HepG2 (cell line): ENCODE data around the gene LTK. TPM values are rescaled to one million over a fixed set of nuclear protein-coding genes. Genes with fewer than 3 reads are reported as not detected.

ENCODE experiments used
- FOXC1 ChIP-seq: sonication (generic); formaldehyde crosslinking; IDR thresholded peaks from 2 replicates; pipeline ENCODE4 v1.8.0; 2022; ENCODE audit warnings: mild to moderate bottlenecking, missing genetic modification reagents, borderline replicate concordance
- KDM6A ChIP-seq: IDR thresholded peaks from 2 replicates; pipeline ENCODE4 v1.6.1; 2016; ENCODE audit warnings: low read depth
- KLF6 ChIP-seq: IDR thresholded peaks from 2 replicates; pipeline ENCODE4 v1.8.0; 2016; ENCODE audit warnings: missing biosample characterization, missing genetic modification reagents
- LCORL ChIP-seq, 2 experiments: fragments of 450-650 bp in 1 of 2; sonication (generic) in 1 of 2; formaldehyde crosslinking in 1 of 2; IDR thresholded peaks; 2 replicates each; pipeline versions ENCODE4 v1.5.0 to v1.6.1; 2017 to 2020; ENCODE audit warnings: antibody characterized with exemption in 1 of 2, missing genetic modification reagents in 1 of 2
- PITX1 ChIP-seq: sonication (generic); formaldehyde crosslinking; IDR thresholded peaks from 2 replicates; pipeline ENCODE4 v1.5.1; 2020; ENCODE audit warnings: mild to moderate bottlenecking, missing genetic modification reagents
- REPIN1 ChIP-seq: sonication (generic); formaldehyde crosslinking; IDR thresholded peaks from 2 replicates; pipeline ENCODE4 v1.8.0; 2022; ENCODE audit warnings: missing genetic modification reagents, low read depth, mild to moderate bottlenecking, borderline replicate concordance
- RNF2 ChIP-seq: fragments of 450-650 bp; conservative IDR thresholded peaks from 2 replicates; pipeline ENCODE4 v1.6.1; 2016; ENCODE audit warnings: low read depth
- TAF1 ChIP-seq: sonication (generic); formaldehyde crosslinking; IDR thresholded peaks from 2 replicates; pipeline ENCODE4 v1.4.0; 2020; ENCODE audit warnings: missing genetic modification reagents
- U2AF2 ChIP-seq: fragments of 200-400 bp; formaldehyde crosslinking; IDR thresholded peaks from 2 replicates; pipeline ENCODE4 v1.6.1; 2017; ENCODE audit warnings: low read depth, mild to moderate bottlenecking, low read length
- ZFP62 ChIP-seq: sonication (generic); formaldehyde crosslinking; IDR thresholded peaks from 2 replicates; pipeline ENCODE4 v1.4.0; 2020; ENCODE audit warnings: missing genetic modification reagents
- ZNF207 ChIP-seq: fragments of 450-650 bp; IDR thresholded peaks from 2 replicates; pipeline ENCODE4 v1.6.1; 2016; ENCODE audit warnings: antibody characterized with exemption, borderline replicate concordance
- ZNF224 ChIP-seq: sonication (generic); formaldehyde crosslinking; IDR thresholded peaks from 2 replicates; pipeline ENCODE4 v1.5.0; 2020; ENCODE audit warnings: mild to moderate bottlenecking, missing genetic modification reagents
- ZNF234 ChIP-seq: sonication (generic); formaldehyde crosslinking; conservative IDR thresholded peaks from 2 replicates; pipeline ENCODE4 v1.5.1; 2020; ENCODE audit warnings: mild to moderate bottlenecking, missing genetic modification reagents
- ZNF451 ChIP-seq: sonication (generic); formaldehyde crosslinking; IDR thresholded peaks from 2 replicates; pipeline ENCODE4 v1.5.0; 2020; ENCODE audit warnings: mild to moderate bottlenecking, missing genetic modification reagents
- ZNF484 ChIP-seq: sonication (generic); formaldehyde crosslinking; IDR thresholded peaks from 2 replicates; pipeline ENCODE4 v1.5.1; 2020; ENCODE audit warnings: mild to moderate bottlenecking, low read depth, missing genetic modification reagents, borderline replicate concordance
- ZNF790 ChIP-seq: sonication (generic); formaldehyde crosslinking; IDR thresholded peaks from 2 replicates; pipeline ENCODE4 v1.8.0; 2022; ENCODE audit warnings: missing genetic modification reagents, mild to moderate bottlenecking, borderline replicate concordance
- ZNF841 ChIP-seq: sonication (generic); formaldehyde crosslinking; IDR thresholded peaks from 2 replicates; pipeline ENCODE4 v1.8.1; 2023; ENCODE audit warnings: missing genetic modification reagents, borderline replicate concordance
- polyA plus RNA-seq, 8 experiments: library from polyadenylated mRNA; depleted of rRNA in 3 of 8; stranded (reverse) in 7 of 8; unstranded in 1 of 8; fragments of >200 nt; fragmentation: Illumina TruSeq in 4 of 8; extraction: Trizol in 4 of 8; gene quantifications; 2 replicates each; pipeline versions ENCODE4 v1.2.1 to v1.2.3, GENCODE V29; 2011 to 2016; ENCODE audit warnings: low read depth in 4 of 8, missing spikeins in 1 of 8, mixed read lengths in 1 of 8; ENCODE audit not compliant: insufficient read depth in 1 of 8
- total RNA-seq, 5 experiments: library from RNA; depleted of rRNA; stranded (reverse); fragments of >200 nt; fragmentation: Illumina TruSeq; extraction: Trizol; gene quantifications; 2 replicates each; pipeline ENCODE4 v1.2.3, GENCODE V29; 2016; ENCODE audit warnings: low read depth in 1 of 5
- TF ChIP-seq, protein P1 (sequence below): sonication (generic); formaldehyde crosslinking; IDR thresholded peaks from 2 replicates; pipeline ENCODE4 v1.5.0; 2020; ENCODE audit warnings: missing genetic modification reagents
- TF ChIP-seq, protein P2 (sequence below): sonication (generic); formaldehyde crosslinking; IDR thresholded peaks from 2 replicates; pipeline ENCODE4 v1.5.0; 2020; ENCODE audit warnings: mild to moderate bottlenecking, low read depth, missing genetic modification reagents, borderline replicate concordance
- TF ChIP-seq, protein P3 (sequence below): IDR thresholded peaks from 2 replicates; pipeline ENCODE4 v1.6.1; 2016; ENCODE audit warnings: low read depth, control low read depth
- TF ChIP-seq, protein P4 (sequence below): sonication (generic); formaldehyde crosslinking; IDR thresholded peaks from 2 replicates; pipeline ENCODE4 v1.5.0; 2020; ENCODE audit warnings: missing genetic modification reagents

LTK gene
- total and polyA plus RNA-seq, 2 of the 13 experiments (the other 11 are each of a cell fraction or from before 2014, with no cell fraction given), result 0.01 TPM; not detected in 1

DNA sequence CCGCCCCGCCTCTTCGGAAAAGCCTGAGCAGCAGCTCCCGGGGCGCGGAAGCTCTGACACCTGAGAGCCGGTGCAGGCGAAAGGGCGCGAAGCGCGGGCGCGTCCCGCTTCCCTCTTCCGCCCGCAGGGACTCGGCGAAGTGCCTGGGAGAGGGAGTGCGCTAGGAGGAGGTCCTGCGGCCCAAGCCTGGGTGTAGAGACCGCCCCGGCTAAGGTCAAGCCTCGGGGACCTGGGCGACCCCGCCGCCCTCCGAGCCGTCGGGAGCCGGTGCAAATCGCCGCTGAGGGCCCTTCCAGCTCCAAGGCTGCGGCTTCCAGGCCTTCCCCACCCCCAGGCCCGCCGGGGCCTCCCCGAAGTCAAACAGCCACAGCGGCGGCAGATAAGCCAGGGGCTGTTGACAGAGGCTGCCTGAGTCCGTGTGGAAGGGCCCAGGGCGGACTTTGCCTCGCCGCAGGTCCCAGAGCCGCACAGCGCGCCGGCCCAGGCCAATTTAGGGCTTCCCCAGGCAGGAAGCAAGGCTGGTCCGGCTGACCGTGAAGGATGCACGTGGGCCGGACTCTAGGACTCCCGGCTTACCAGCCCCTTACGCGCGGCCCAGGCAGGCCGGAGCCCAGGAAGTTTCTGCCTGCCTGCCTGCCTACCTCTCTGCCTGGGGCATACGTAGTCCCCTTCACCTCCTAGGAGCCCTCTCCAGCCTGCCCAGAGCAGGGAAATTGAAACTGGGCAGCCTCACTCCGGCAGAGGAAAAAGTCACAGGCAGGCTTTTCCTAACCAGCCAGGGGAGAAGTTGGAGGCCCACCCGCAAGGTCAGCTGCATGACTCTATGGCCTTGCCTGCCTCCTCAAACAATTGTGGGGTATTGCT is 17.7 kb downstream of the LTK start (continued):
- TF ChIP-seq, protein P1, sequence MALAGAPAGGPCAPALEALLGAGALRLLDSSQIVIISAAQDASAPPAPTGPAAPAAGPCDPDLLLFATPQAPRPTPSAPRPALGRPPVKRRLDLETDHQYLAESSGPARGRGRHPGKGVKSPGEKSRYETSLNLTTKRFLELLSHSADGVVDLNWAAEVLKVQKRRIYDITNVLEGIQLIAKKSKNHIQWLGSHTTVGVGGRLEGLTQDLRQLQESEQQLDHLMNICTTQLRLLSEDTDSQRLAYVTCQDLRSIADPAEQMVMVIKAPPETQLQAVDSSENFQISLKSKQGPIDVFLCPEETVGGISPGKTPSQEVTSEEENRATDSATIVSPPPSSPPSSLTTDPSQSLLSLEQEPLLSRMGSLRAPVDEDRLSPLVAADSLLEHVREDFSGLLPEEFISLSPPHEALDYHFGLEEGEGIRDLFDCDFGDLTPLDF, result peak; percentile 82
- TF ChIP-seq REPIN1 (CRISPR knock-in tag), result peak; percentile 88
- TF ChIP-seq, protein P2, sequence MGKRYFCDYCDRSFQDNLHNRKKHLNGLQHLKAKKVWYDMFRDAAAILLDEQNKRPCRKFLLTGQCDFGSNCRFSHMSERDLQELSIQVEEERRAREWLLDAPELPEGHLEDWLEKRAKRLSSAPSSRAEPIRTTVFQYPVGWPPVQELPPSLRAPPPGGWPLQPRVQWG (CRISPR knock-in tag), result no peak
- TF ChIP-seq PITX1 (CRISPR knock-in tag), result peak; percentile 90
- TF ChIP-seq, protein P3, sequence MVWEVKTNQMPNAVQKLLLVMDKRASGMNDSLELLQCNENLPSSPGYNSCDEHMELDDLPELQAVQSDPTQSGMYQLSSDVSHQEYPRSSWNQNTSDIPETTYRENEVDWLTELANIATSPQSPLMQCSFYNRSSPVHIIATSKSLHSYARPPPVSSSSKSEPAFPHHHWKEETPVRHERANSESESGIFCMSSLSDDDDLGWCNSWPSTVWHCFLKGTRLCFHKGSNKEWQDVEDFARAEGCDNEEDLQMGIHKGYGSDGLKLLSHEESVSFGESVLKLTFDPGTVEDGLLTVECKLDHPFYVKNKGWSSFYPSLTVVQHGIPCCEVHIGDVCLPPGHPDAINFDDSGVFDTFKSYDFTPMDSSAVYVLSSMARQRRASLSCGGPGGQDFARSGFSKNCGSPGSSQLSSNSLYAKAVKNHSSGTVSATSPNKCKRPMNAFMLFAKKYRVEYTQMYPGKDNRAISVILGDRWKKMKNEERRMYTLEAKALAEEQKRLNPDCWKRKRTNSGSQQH, result peak; percentile 69; the same call in 1 of the 2 replicates
- 0 out of 2 replicates have a peak, but pooled peaks have one; percentile 59 for TF ChIP-seq ZNF841 (CRISPR knock-in tag)
- TF ChIP-seq ZNF234 (CRISPR knock-in tag), result 0 out of 2 replicates have a peak, but pooled peaks have one; percentile 34
- TF ChIP-seq U2AF2, result peak; percentile 24; the same call in 1 of the 2 replicates
- no peak for TF ChIP-seq ZFP62 (CRISPR knock-in tag)
- TF ChIP-seq KLF6, result peak; percentile 82; the same call in 1 of the 2 replicates
- peak; percentile 73 for TF ChIP-seq LCORL (IDR thresholded peaks at IDR 0.05)
- peak; percentile 100 for TF ChIP-seq LCORL (CRISPR knock-in tag; IDR thresholded peaks at IDR 0.05)
- TF ChIP-seq KDM6A, result peak; percentile 69
- TF ChIP-seq ZNF451, result peak; percentile 61; the same call in 1 of the 2 replicates
- TF ChIP-seq TAF1 (CRISPR knock-in tag), result peak; percentile 72; the same call in 1 of the 2 replicates
- TF ChIP-seq ZNF484 (CRISPR knock-in tag), result 0 out of 2 replicates have a peak, but pooled peaks have one; percentile 17
- no peak; the same call in 1 of the 2 replicates for TF ChIP-seq FOXC1 (CRISPR knock-in tag)
- no peak for TF ChIP-seq ZNF207
- TF ChIP-seq, protein P4, sequence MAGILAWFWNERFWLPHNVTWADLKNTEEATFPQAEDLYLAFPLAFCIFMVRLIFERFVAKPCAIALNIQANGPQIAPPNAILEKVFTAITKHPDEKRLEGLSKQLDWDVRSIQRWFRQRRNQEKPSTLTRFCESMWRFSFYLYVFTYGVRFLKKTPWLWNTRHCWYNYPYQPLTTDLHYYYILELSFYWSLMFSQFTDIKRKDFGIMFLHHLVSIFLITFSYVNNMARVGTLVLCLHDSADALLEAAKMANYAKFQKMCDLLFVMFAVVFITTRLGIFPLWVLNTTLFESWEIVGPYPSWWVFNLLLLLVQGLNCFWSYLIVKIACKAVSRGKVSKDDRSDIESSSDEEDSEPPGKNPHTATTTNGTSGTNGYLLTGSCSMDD, result no peak
- peak; percentile 60; the same call in 1 of the 2 replicates for TF ChIP-seq ZNF790 (CRISPR knock-in tag)
- TF ChIP-seq RNF2, result peak; percentile 71
- TF ChIP-seq ZNF224 (CRISPR knock-in tag), result peak; percentile 85; the same call in 1 of the 2 replicates
